Gastrocnemius medialis (tissue), 4 donors: Measurements from ENCODE around the gene THRB. TPM values are rescaled to one million over a fixed set of nuclear protein-coding genes. Genes with fewer than 3 reads are reported as not detected.

Source experiments
- ATAC-seq, 2 donors: fragments of 150-250 bp; one replicate each; pipeline ENCODE4 v1.9.1; 2016
- DNase-seq, 2 donors: peaks; one replicate each; pipeline ENCODE4 v3.0.0-alpha.2; 2019
- H3K27ac ChIP-seq, 4 donors: fragments of 200-600 bp; sonication (generic); 1 replicate in 1 of 4; 2 replicates in 3 of 4; pipeline ENCODE4 v1.5.1; 2016 to 2018; ENCODE audit warnings: mild to moderate bottlenecking in 2 of 4, moderate library complexity in 1 of 4
- H3K27me3 ChIP-seq, 3 donors: fragments of 200-600 bp; sonication (generic) in 2 of 3; 1 replicate in 1 of 3; 2 replicates in 2 of 3; pipeline versions ENCODE4 v1.5.1 to v1.6.0; 2016 to 2019; ENCODE audit warnings: mild to moderate bottlenecking in 1 of 3, moderate library complexity in 1 of 3
- H3K36me3 ChIP-seq, 2 donors: fragments of 200-600 bp; sonication (generic) in 1 of 2; one replicate each; pipeline ENCODE4 v1.5.1; 2017 to 2018
- H3K4me1 ChIP-seq, 2 donors: fragments of 200-600 bp; sonication (generic) in 1 of 2; one replicate each; pipeline ENCODE4 v1.5.1; 2016 to 2017; ENCODE audit warnings: mild to moderate bottlenecking in 2 of 2
- H3K4me3 ChIP-seq, 4 donors: fragments of 200-600 bp; sonication (generic) in 3 of 4; 1 replicate in 1 of 4; 2 replicates in 3 of 4; pipeline ENCODE4 v1.5.1; 2016 to 2019; ENCODE audit warnings: mild to moderate bottlenecking in 2 of 4
- H3K9me3 ChIP-seq, 3 donors: fragments of 200-600 bp; sonication (generic) in 2 of 3; 1 replicate in 1 of 3; 2 replicates in 2 of 3; pipeline ENCODE4 v1.5.1; 2016 to 2019
- POLR2A ChIP-seq, 2 donors: fragments of 450-650 bp; IDR thresholded peaks; one replicate each; pipeline ENCODE4 v1.6.1; 2017; ENCODE audit warnings: antibody characterized with exemption in 2 of 2, mild to moderate bottlenecking in 2 of 2, moderate library complexity in 2 of 2
- in situ Hi-C, 4 donors: fragments of 200-750 bp; cut with MboI; loops; one replicate each; pipeline versions ENCODE4 v1.15.0 to v1.8.0; 2017; ENCODE audit warnings: low sequenced_read_pairs in 4 of 4
- intact Hi-C: fragments of 100-400 bp; cut with DNase I; formaldehyde crosslinking; loops from one replicate; pipeline ENCODE4 v1.15.1; 2023; ENCODE audit warnings: low total_unique reads
- total RNA-seq, 4 donors: library from RNA; depleted of rRNA; stranded (reverse); fragments of >200 nt; gene quantifications; one replicate each; pipeline versions ENCODE4 v1.1.0 to v1.2.3, GENCODE V29; 2016
- TF ChIP-seq, protein P1 (sequence below), 5 experiments: fragments of 450-650 bp in 3 of 5; fragments of 200-600 bp in 2 of 5; sonication (generic) in 2 of 5; IDR thresholded peaks in 4 of 5; conservative IDR thresholded peaks in 1 of 5; 1 replicate in 4 of 5; 2 replicates in 1 of 5; pipeline ENCODE4 v1.5.1; 2016 to 2019; ENCODE audit warnings: antibody characterized with exemption in 5 of 5, mild to moderate bottlenecking in 3 of 5, moderate library complexity in 3 of 5

Gene THRB
- total RNA-seq, 4 donors from 2014 or later, result 20.1 to 60.0 (median 25.3) TPM

DNA sequence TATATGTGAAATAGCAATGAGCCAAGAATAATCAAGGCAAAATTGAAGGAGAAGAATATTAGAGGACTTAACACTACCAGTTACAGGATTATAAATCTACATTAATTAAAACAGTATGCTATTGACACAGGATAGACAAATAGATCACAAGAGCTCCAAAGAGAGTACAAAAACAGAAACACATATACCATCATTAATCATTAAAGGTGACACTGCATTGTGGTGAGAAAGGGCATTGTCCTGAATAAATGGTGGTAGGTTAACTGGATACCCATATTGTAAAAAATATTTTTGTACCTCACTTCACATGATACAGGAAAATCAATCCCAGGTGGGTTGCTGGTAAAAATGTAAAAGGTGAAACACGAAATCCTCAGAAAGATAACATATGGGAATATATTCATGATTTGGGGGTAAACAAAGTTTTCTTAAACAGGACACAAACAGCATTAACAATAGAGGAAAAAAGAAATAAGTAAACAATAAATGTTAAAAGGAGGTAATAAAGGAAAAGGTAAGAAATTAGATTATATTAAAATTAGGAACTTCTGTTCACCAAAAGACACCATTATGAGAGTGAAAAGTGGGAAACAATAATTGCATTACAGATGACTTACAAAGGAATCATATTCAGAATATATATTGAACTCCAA lies 145.2 kb downstream of the THRB start:
- in situ Hi-C loops, result no loop called here
- H3K27ac ChIP-seq, result no peak overlapping the region
- ATAC-seq (no peak), DNase-seq (no peak)
- H3K36me3 ChIP-seq, result no peaks in the 10 kb centered on the region
- H3K4me3 ChIP-seq, result no peak overlapping the region
- H3K4me1 ChIP-seq, result peaks cover 38 to 44% of the 10 kb centered on the region in 2 donors
- intact Hi-C loops, result loop anchor here (5.0 kb wide), 2 partner anchors 52 to 87 kb away; no protein-coding TSS in a partner anchor
- TF ChIP-seq, protein P1, sequence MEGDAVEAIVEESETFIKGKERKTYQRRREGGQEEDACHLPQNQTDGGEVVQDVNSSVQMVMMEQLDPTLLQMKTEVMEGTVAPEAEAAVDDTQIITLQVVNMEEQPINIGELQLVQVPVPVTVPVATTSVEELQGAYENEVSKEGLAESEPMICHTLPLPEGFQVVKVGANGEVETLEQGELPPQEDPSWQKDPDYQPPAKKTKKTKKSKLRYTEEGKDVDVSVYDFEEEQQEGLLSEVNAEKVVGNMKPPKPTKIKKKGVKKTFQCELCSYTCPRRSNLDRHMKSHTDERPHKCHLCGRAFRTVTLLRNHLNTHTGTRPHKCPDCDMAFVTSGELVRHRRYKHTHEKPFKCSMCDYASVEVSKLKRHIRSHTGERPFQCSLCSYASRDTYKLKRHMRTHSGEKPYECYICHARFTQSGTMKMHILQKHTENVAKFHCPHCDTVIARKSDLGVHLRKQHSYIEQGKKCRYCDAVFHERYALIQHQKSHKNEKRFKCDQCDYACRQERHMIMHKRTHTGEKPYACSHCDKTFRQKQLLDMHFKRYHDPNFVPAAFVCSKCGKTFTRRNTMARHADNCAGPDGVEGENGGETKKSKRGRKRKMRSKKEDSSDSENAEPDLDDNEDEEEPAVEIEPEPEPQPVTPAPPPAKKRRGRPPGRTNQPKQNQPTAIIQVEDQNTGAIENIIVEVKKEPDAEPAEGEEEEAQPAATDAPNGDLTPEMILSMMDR (IDR thresholded peaks at IDR 0.05 in 4 of 5, conservative IDR thresholded peaks at IDR 0.05 in 1 of 5), result no peak
- no peak for TF ChIP-seq POLR2A (IDR thresholded peaks at IDR 0.05)
- H3K27me3 ChIP-seq, result no peaks in the 10 kb centered on the region
- no peaks in the 10 kb centered on the region for H3K9me3 ChIP-seq

- intact Hi-C loops (no loop called here), in situ Hi-C loops (no loop called here)
- Histone ChIP-seq H3K27me3 (no peaks in the 10 kb centered on the region), H3K27ac (no peak overlapping the region), H3K36me3 (no peaks in the 10 kb centered on the region), H3K9me3 (no peaks in the 10 kb centered on the region), H3K4me3 (no peak overlapping the region), H3K4me1 (peaks cover 32 to 41% of the 10 kb centered on the region in 2 donors)
- DNase-seq, result no peak
- no peak for ATAC-seq
- no peak for TF ChIP-seq POLR2A (IDR thresholded peaks at IDR 0.05)
- TF ChIP-seq, protein P1 (IDR thresholded peaks at IDR 0.05 in 4 of 5, conservative IDR thresholded peaks at IDR 0.05 in 1 of 5), result no peak
These were observed 146.3 kb downstream of the THRB start for GRCh38 chr3:24348348-24348747.

- Histone ChIP-seq H3K4me3 (no peak overlapping the region), H3K9me3 (no peaks in the 10 kb centered on the region), H3K36me3 (no peaks in the 10 kb centered on the region), H3K4me1 (peaks cover 15 to 32% of the 10 kb centered on the region in 2 donors), H3K27me3 (no peaks in the 10 kb centered on the region), H3K27ac (no peak overlapping the region)
- in situ Hi-C loops, result no loop called here
- TF ChIP-seq POLR2A (IDR thresholded peaks at IDR 0.05), result no peak
- TF ChIP-seq, protein P1 (IDR thresholded peaks at IDR 0.05 in 4 of 5, conservative IDR thresholded peaks at IDR 0.05 in 1 of 5), result no peak
- no peak for DNase-seq
- no peak for ATAC-seq
- intact Hi-C loops, result no loop called here
These were observed 149.7 kb downstream of the THRB start for GRCh38 chr3:24344784-24345439.

- intact Hi-C loops, result no loop called here
These were observed 151.4 kb downstream of the THRB start for GRCh38 chr3:24343084-24343783.

More at GRCh38 chr3:24343084-24343783, 151.4 kb downstream of the THRB start:
- Histone ChIP-seq H3K27ac (no peak overlapping the region), H3K36me3 (no peaks in the 10 kb centered on the region), H3K9me3 (no peaks in the 10 kb centered on the region), H3K4me1 (peaks cover 13 to 36% of the 10 kb centered on the region in 2 donors), H3K27me3 (no peaks in the 10 kb centered on the region), H3K4me3 (no peak overlapping the region)
- ATAC-seq (no peak), DNase-seq (no peak)
- in situ Hi-C loops, result no loop called here
- TF ChIP-seq, protein P1 (IDR thresholded peaks at IDR 0.05 in 4 of 5, conservative IDR thresholded peaks at IDR 0.05 in 1 of 5), result no peak
- no peak for TF ChIP-seq POLR2A (IDR thresholded peaks at IDR 0.05)
